GM12878 (cell line): ENCODE data around the gene SCN5A. TPM values are rescaled to one million over a fixed set of nuclear protein-coding genes. Genes with fewer than 3 reads are reported as not detected.

Experiments used
- ATAC-seq: fragments of 200-7000 bp; cut with Tn5 transposase; 3 replicates; pipeline ENCODE4 v1.9.1; 2020; ENCODE audit warnings: mild to moderate bottlenecking, moderate library complexity
- BruUV-seq: library from RNA; stranded (reverse); fragments of 400-500 nt; replicated peaks from 2 replicates; lab custom pipeline; 2021; lab: Mats Ljungman, UMichigan
- CTCF ChIA-PET: fragments of 300-600 bp; sonication (Branson Sonifier 250); formaldehyde crosslinking; extraction: SDS; loops from one replicate; lab custom pipeline; 2021; ENCODE audit warnings: inconsistent platforms; lab: Yijun Ruan, JAX
- POLR2A ChIA-PET: fragments of 350-600 bp; formaldehyde crosslinking; extraction: SDS; loops from one replicate; lab custom pipeline; 2021; ENCODE audit warnings: inconsistent platforms; lab: Charles Lee
- RAD21 ChIA-PET: fragments of 300-600 bp; sonication (Branson Sonifier 250); formaldehyde crosslinking; loops from one replicate; lab custom pipeline; 2023; ENCODE audit warnings: antibody characterized with exemption; ENCODE audit not compliant: unreplicated experiment; lab: Charles Lee
- SMC1A ChIA-PET: fragments of 300-600 bp; sonication (Branson Sonifier 250); formaldehyde crosslinking; loops from one replicate; lab custom pipeline; 2023; ENCODE audit not compliant: unreplicated experiment, uncharacterized antibody; lab: Charles Lee
- DNase-seq: peaks from one replicate; pipeline ENCODE4 v3.0.0-alpha.2; 2011; ENCODE audit warnings: low read depth, low spot score
- FAIRE-seq: peaks from 3 replicates; lab custom pipeline; 2011; peaks lifted over from hg19 to GRCh38; lab: Jason Lieb, UNC
- H2AFZ ChIP-seq: 2 replicates; pipeline ENCODE4 v1.6.0; 2011; ENCODE audit warnings: low read depth, low read length, control low read depth; ENCODE audit not compliant: control insufficient read depth
- H3K27ac ChIP-seq: 2 replicates; pipeline ENCODE4 v1.5.1; 2011; ENCODE audit warnings: control low read depth; ENCODE audit not compliant: control insufficient read depth, insufficient read depth
- H3K27me3 ChIP-seq, 2 experiments: replicated peaks in 1 of 2; 2 replicates each; pipeline versions ENCODE4 v1.6.0 to v1.6.1; 2011; ENCODE audit warnings: low read length in 1 of 2; ENCODE audit not compliant: control insufficient read depth in 2 of 2, insufficient read depth in 2 of 2
- H3K36me3 ChIP-seq, 2 experiments: 2 replicates each; pipeline ENCODE4 v1.5.1; 2011; ENCODE audit warnings: low read length in 1 of 2; ENCODE audit not compliant: control insufficient read depth in 2 of 2, insufficient read depth in 2 of 2
- H3K4me1 ChIP-seq: 2 replicates; pipeline ENCODE4 v1.6.1; 2011; ENCODE audit warnings: mild to moderate bottlenecking, low read length, moderate library complexity, mixed read lengths; ENCODE audit not compliant: control insufficient read depth, insufficient read depth
- H3K4me2 ChIP-seq: 2 replicates; pipeline ENCODE4 v1.6.0; 2011; ENCODE audit warnings: control low read depth; ENCODE audit not compliant: control insufficient read depth, insufficient read depth
- H3K4me3 ChIP-seq: fragments of 200-600 bp; sonication (generic); 2 replicates; pipeline ENCODE4 v1.5.1; 2016
- H3K79me2 ChIP-seq: 2 replicates; pipeline ENCODE4 v1.6.0; 2011; ENCODE audit warnings: low read length; ENCODE audit not compliant: control insufficient read depth, insufficient read depth
- H3K9ac ChIP-seq: 2 replicates; pipeline ENCODE4 v1.8.0; 2011; ENCODE audit warnings: low read length, control low read depth, mixed read lengths; ENCODE audit not compliant: control insufficient read depth, insufficient read depth
- H3K9me3 ChIP-seq: replicated peaks from 3 replicates; pipeline ENCODE4 v1.5.1; 2011; ENCODE audit warnings: mild to moderate bottlenecking, low read length; ENCODE audit not compliant: control insufficient read depth, insufficient read depth
- H4K20me1 ChIP-seq: 2 replicates; pipeline ENCODE4 v1.6.0; 2011; ENCODE audit not compliant: control insufficient read depth, insufficient read depth
- E2F4 ChIP-seq: IDR thresholded peaks from 2 replicates; pipeline ENCODE4 v1.6.1; 2012; ENCODE audit warnings: low read depth, low read length, improper control_type of control experiment
- IRF3 ChIP-seq: fragments of 450-650 bp; IDR thresholded peaks from 2 replicates; pipeline ENCODE4 v1.6.1; 2014; ENCODE audit warnings: mild to moderate bottlenecking
- MEF2A ChIP-seq: IDR thresholded peaks from 2 replicates; pipeline ENCODE4 v1.6.1; 2011; ENCODE audit warnings: low read depth, mild to moderate bottlenecking, low read length, moderate library complexity; ENCODE audit not compliant: insufficient read depth
- PAX5 ChIP-seq: IDR thresholded peaks from 2 replicates; pipeline ENCODE4 v1.6.1; 2011; ENCODE audit warnings: low read depth, low read length, borderline replicate concordance
- SUZ12 ChIP-seq: fragments of 200-600 bp; sonication (generic); IDR thresholded peaks from one replicate; pipeline ENCODE4 v1.6.1; 2018; ENCODE audit warnings: antibody characterized with exemption, mild to moderate bottlenecking; ENCODE audit not compliant: unreplicated experiment
- TARDBP ChIP-seq: IDR thresholded peaks from 2 replicates; pipeline ENCODE4 v1.6.1; 2016; ENCODE audit warnings: borderline replicate concordance
- WGBS: methylation state at CpG from one replicate; pipeline ENCODE4 v1.1.6; 2016; ENCODE audit warnings: low lambda C conversion rate; ENCODE audit not compliant: insufficient replicate concordance, insufficient coverage; ENCODE audit errors: missing lambda C conversion rate; 5-methylcytosine and 5-hydroxymethylcytosine counted together
- in situ Hi-C: fragments of 300-500 bp; cut with MboI; formaldehyde crosslinking; loops from 9 replicates; pipeline ENCODE4 v1.14.3; 2018; ENCODE audit warnings: mixed read lengths
- intact Hi-C: fragments of 100-400 bp; cut with micrococcal nuclease; formaldehyde crosslinking; loops from one replicate; pipeline ENCODE4 v1.14.2; 2022; ENCODE audit not compliant: unreplicated experiment
- polyA plus RNA-seq, 11 experiments: library from polyadenylated mRNA; depleted of rRNA in 4 of 11; unstranded in 6 of 11; stranded (reverse) in 5 of 11; fragments of >200 nt; fragmentation: Nextera tagmentation in 4 of 11; fragmentation: Illumina TruSeq in 1 of 11; extraction: Ambion mirVana in 4 of 11; extraction: Trizol in 1 of 11; gene quantifications; 1 replicate in 1 of 11; 2 replicates in 10 of 11; pipeline versions ENCODE4 v1.2.1 to v1.2.3, GENCODE V29; 2011 to 2016; ENCODE audit warnings: inconsistent platforms in 2 of 11, missing spikeins in 2 of 11, low read depth in 1 of 11
- total RNA-seq, 4 experiments: library from RNA; depleted of rRNA in 3 of 4; stranded (reverse); fragments of >200 nt in 3 of 4; fragmentation: Illumina TruSeq in 1 of 4; extraction: Trizol in 1 of 4; gene quantifications; 2 replicates each; pipeline versions ENCODE4 v1.2.1 to v1.2.3, GENCODE V29; 2013 to 2021

SCN5A gene
- total and polyA plus RNA-seq, 10 of the 15 experiments (the other 5 are each of a cell fraction or from before 2014, with no cell fraction given): not detected

- no peak for FAIRE-seq
- H3K4me2 ChIP-seq: no peak overlapping the region
- H4K20me1 ChIP-seq: no peaks in the 10 kb centered on the region
- no peak for ATAC-seq
- H3K27ac ChIP-seq: no peak overlapping the region
- intact Hi-C loops (loop anchor here (10.0 kb wide), 1 partner anchor 325 kb away; no protein-coding TSS in a partner anchor), in situ Hi-C loops (loop anchor here (5.0 kb wide), 1 partner anchor 128 kb away; the partner anchor contains the start of gene SCN5A)
- DNase-seq: no peak
- no peak overlapping the region for H2AFZ ChIP-seq
- H3K9ac ChIP-seq: no peak overlapping the region
- no peaks in the 10 kb centered on the region for H3K4me1 ChIP-seq
- no peaks in the 10 kb centered on the region for H3K9me3 ChIP-seq
- 66% methylated on average over 5 of the region's 5 CpGs for WGBS
- ChIA-PET RAD21 (interaction anchor here (1.2 to 3.6 kb wide), 6 partner anchors 9 to 480 kb away, joined by 3 to 26 read pairs (median 6); no protein-coding TSS in a partner anchor), CTCF (interaction anchor here (0.8 to 7.0 kb wide), 14 partner anchors 9 to 511 kb away, joined by 3 to 120 read pairs (median 6); partner anchors contain the start of genes EXOG and XYLB), SMC1A (interaction anchor here (1.3 to 3.5 kb wide), 9 partner anchors 9 to 768 kb away, joined by 3 to 26 read pairs (median 8); partner anchors contain the start of gene EXOG), POLR2A (no interaction called here)
- H3K79me2 ChIP-seq: no peaks in the 10 kb centered on the region
- BruUV-seq: no TSS peak
- H3K36me3 ChIP-seq: peaks cover 2 to 12% of the 10 kb centered on the region in 2 experiments; a peak in 3 of 4 replicates
- TF ChIP-seq E2F4 (no peak), MEF2A (no peak), IRF3 (no peak), PAX5 (no peak), SUZ12 (no peak), TARDBP (no peak)
- no peaks in the 10 kb centered on the region for H3K27me3 ChIP-seq
- H3K4me3 ChIP-seq: no peak overlapping the region
Observed at GRCh38 chr3:38519651-38520050, 129.8 kb downstream of the SCN5A start.
